ENCODE measurements around the gene NEK1.

NEK1 gene

GRCh38 chr4:169385376-169385775, 227.0 kb downstream of the NEK1 start:
- Histone ChIP-seq H3K36me3 (replicated peaks; ENCODE audit: insufficient read depth, low read length) (no peaks in the 10 kb centered on the region), H2AFZ (ENCODE audit: low read length) (no peak overlapping the region), H3K27ac (ENCODE audit: low read length) (no peak overlapping the region), H3K27me3 (replicated peaks; ENCODE audit: insufficient read depth, low read length) (no peaks in the 10 kb centered on the region), H3K9me3 (replicated peaks; ENCODE audit: insufficient read depth, low read length) (no peaks in the 10 kb centered on the region), H3K4me2 (ENCODE audit: low read depth, low read length) (no peak overlapping the region), H3F3A (ENCODE audit: insufficient read depth, low read length) (no peaks in the 10 kb centered on the region), H3K79me2 (ENCODE audit: low read length) (no peaks in the 10 kb centered on the region), H3K4me1 (ENCODE audit: low read length) (no peaks in the 10 kb centered on the region), H4K20me1 (ENCODE audit: insufficient read depth, low read length) (no peaks in the 10 kb centered on the region), H3K9ac (ENCODE audit: low read length) (no peak overlapping the region), H3K9me2 (replicated peaks; ENCODE audit: insufficient read depth, low read length) (no peaks in the 10 kb centered on the region), H3K4me3 (ENCODE audit: low read length) (no peak overlapping the region)
- no peak for TF ChIP-seq EZH2phosphoT487 (IDR thresholded peaks at IDR 0.05; ENCODE audit: low read length)
- no peak for TF ChIP-seq CTCF (IDR thresholded peaks at IDR 0.05; ENCODE audit: low read length)
- TF ChIP-seq EZH2 (optimal IDR thresholded peaks at IDR 0.05; ENCODE audit: low read depth, low read length): no peak
- no peak for DNase-seq

DNA sequence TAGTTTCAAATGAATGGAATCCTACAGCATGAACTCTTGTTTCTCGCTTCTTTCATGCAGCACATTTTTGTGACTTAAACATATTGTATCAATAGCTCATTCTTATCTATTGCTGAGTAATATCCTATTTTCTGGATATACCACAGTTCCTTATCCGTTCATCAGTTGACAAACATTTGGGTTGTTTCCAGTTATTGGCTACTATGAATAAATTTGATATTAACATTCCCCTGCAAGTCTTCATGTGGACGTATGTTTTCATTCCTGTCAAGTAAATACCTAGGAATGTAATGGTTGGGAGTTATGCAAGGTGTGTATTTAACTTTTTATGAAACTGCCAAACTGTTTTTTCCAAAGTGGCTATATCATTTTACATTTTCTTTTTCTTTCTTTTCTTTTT, 227.6 kb downstream of the NEK1 start:
- no peak for DNase-seq

GRCh38 chr4:169383724-169384123, 228.7 kb downstream of the NEK1 start:
- Histone ChIP-seq H3K4me1 (ENCODE audit: low read length) (no peaks in the 10 kb centered on the region), H3K27me3 (replicated peaks; ENCODE audit: insufficient read depth, low read length) (no peaks in the 10 kb centered on the region), H3K4me2 (ENCODE audit: low read depth, low read length) (no peak overlapping the region), H3K27ac (ENCODE audit: low read length) (no peak overlapping the region), H3K4me3 (ENCODE audit: low read length) (no peak overlapping the region), H3K36me3 (replicated peaks; ENCODE audit: insufficient read depth, low read length) (no peaks in the 10 kb centered on the region), H3F3A (ENCODE audit: insufficient read depth, low read length) (no peaks in the 10 kb centered on the region), H2AFZ (ENCODE audit: low read length) (no peak overlapping the region), H3K9ac (ENCODE audit: low read length) (no peak overlapping the region), H4K20me1 (ENCODE audit: insufficient read depth, low read length) (no peaks in the 10 kb centered on the region), H3K9me3 (replicated peaks; ENCODE audit: insufficient read depth, low read length) (no peaks in the 10 kb centered on the region), H3K9me2 (replicated peaks; ENCODE audit: insufficient read depth, low read length) (no peaks in the 10 kb centered on the region), H3K79me2 (ENCODE audit: low read length) (no peaks in the 10 kb centered on the region)
- DNase-seq: no peak
- TF ChIP-seq CTCF (IDR thresholded peaks at IDR 0.05; ENCODE audit: low read length): no peak
- TF ChIP-seq EZH2 (optimal IDR thresholded peaks at IDR 0.05; ENCODE audit: low read depth, low read length): no peak
- no peak for TF ChIP-seq EZH2phosphoT487 (IDR thresholded peaks at IDR 0.05; ENCODE audit: low read length)

More for the DNA sequence above, 227.6 kb downstream of the NEK1 start:
- H3K9me3 ChIP-seq (replicated peaks; ENCODE audit: insufficient read depth, low read length): no peaks in the 10 kb centered on the region
- no peak overlapping the region for H3K4me2 ChIP-seq (ENCODE audit: low read depth, low read length)
- H3K79me2 ChIP-seq (ENCODE audit: low read length): no peaks in the 10 kb centered on the region
- no peak overlapping the region for H3K4me3 ChIP-seq (ENCODE audit: low read length)
- no peak overlapping the region for H3K9ac ChIP-seq (ENCODE audit: low read length)
- no peaks in the 10 kb centered on the region for H3K4me1 ChIP-seq (ENCODE audit: low read length)
- no peaks in the 10 kb centered on the region for H3K27me3 ChIP-seq (replicated peaks; ENCODE audit: insufficient read depth, low read length)
- no peaks in the 10 kb centered on the region for H3K36me3 ChIP-seq (replicated peaks; ENCODE audit: insufficient read depth, low read length)
- H3K9me2 ChIP-seq (replicated peaks; ENCODE audit: insufficient read depth, low read length): no peaks in the 10 kb centered on the region
- no peak for TF ChIP-seq EZH2phosphoT487 (IDR thresholded peaks at IDR 0.05; ENCODE audit: low read length)
- no peak for TF ChIP-seq CTCF (IDR thresholded peaks at IDR 0.05; ENCODE audit: low read length)
- TF ChIP-seq EZH2 (optimal IDR thresholded peaks at IDR 0.05; ENCODE audit: low read depth, low read length): no peak
- H2AFZ ChIP-seq (ENCODE audit: low read length): no peak overlapping the region
- H3F3A ChIP-seq (ENCODE audit: insufficient read depth, low read length): no peaks in the 10 kb centered on the region
- H4K20me1 ChIP-seq (ENCODE audit: insufficient read depth, low read length): no peaks in the 10 kb centered on the region
- no peak overlapping the region for H3K27ac ChIP-seq (ENCODE audit: low read length)

Data from MM.1S (cell line).